ENCODE measurements around the gene CHCHD10.
A peak's percentile ranks its signal among the peaks of the same experiment; 100 is the strongest.

The CHCHD10 gene

DNA sequence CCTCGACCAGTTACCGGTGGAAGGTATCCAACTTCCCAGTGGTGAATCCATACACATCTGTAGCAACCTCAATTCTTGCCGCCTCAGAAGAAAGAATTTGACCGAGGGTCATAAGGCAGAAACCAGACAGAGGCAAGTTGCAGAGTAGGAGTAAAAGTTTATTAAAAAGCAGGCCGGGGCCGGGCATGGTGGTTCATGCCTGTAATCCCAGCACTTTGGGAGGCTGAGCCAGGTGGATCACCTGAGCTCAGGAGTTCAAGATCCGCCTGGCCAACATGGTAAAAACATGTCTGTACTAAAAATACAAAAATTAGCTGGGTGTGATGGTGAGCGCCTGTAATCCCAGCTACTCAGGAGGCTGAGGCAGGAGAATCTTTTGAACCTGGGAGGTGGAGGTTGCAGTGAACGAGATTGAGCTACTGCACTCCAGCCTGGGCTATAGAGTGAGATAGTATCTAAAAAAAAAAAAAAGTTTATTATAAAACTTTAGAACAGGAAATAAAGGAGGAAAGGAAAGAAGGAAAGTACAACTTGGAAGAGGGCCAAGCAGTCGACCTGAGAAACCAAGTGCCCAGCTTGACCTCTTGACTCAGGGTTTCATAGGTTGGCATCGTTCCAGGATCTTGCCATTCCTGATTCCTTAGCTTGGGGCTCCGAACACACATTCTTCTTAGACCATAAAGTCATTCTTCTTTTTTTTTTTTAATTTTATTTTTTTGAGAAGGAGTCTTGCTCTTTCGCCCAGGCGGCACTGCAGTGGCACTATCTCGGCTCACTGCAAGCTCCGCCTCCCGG lies 49.2 kb downstream of the CHCHD10 start:
- TF ChIP-seq NFIC (IDR thresholded peaks at IDR 0.05) = peak; percentile 71
- no peak for TF ChIP-seq ZBTB7A (IDR thresholded peaks at IDR 0.05; ENCODE audit: low read depth)

GRCh38 chr22:23716811-23717801 lies 50.7 kb downstream of the CHCHD10 start:
- no peak; the same call in 1 of the 2 replicates for TF ChIP-seq EP300 (IDR thresholded peaks at IDR 0.05; ENCODE audit: borderline replicate concordance)
- TF ChIP-seq, protein P1, sequence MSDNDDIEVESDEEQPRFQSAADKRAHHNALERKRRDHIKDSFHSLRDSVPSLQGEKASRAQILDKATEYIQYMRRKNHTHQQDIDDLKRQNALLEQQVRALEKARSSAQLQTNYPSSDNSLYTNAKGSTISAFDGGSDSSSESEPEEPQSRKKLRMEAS (IDR thresholded peaks at IDR 0.05) = peak; percentile 93
- TF ChIP-seq YY1 (IDR thresholded peaks at IDR 0.05; ENCODE audit: low read depth) = peak; percentile 100
- TF ChIP-seq TCF12 (IDR thresholded peaks at IDR 0.05; ENCODE audit: low read depth) = peak; percentile 62
- peak; percentile 71; the same call in 1 of the 2 replicates for TF ChIP-seq TAF1 (IDR thresholded peaks at IDR 0.05; ENCODE audit: low read depth)
- TF ChIP-seq CREB1 (IDR thresholded peaks at IDR 0.05; ENCODE audit: low read depth) = peak; percentile 94
- TF ChIP-seq EGR1 (IDR thresholded peaks at IDR 0.05) = peak; percentile 64; the same call in 1 of the 2 replicates
- peak; percentile 26; the same call in 1 of the 2 replicates for TF ChIP-seq TEAD4 (IDR thresholded peaks at IDR 0.05)
- TF ChIP-seq, protein P2, sequence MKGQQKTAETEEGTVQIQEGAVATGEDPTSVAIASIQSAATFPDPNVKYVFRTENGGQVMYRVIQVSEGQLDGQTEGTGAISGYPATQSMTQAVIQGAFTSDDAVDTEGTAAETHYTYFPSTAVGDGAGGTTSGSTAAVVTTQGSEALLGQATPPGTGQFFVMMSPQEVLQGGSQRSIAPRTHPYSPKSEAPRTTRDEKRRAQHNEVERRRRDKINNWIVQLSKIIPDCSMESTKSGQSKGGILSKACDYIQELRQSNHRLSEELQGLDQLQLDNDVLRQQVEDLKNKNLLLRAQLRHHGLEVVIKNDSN (IDR thresholded peaks at IDR 0.05) = peak; percentile 98
- TF ChIP-seq ZBTB7A (IDR thresholded peaks at IDR 0.05; ENCODE audit: low read depth) = no peak
- peak; percentile 40; the same call in 1 of the 2 replicates for TF ChIP-seq NFIC (IDR thresholded peaks at IDR 0.05)
- TF ChIP-seq REST (IDR thresholded peaks at IDR 0.05; ENCODE audit: low read depth) = no peak
